Endothelial cell of hepatic sinusoid (primary cell): Measurements from ENCODE around the gene TUBG1.
"Not testable (repeated sequence)": the region's sequence is repeated elsewhere in the genome, so short reads cannot be mapped to it uniquely, and the experiment has no call there.

ENCODE experiments used
- in situ Hi-C: cut with HindIII; loops from 2 replicates; pipeline ENCODE4 v1.10.0; 2017; ENCODE audit warnings: low sequenced_read_pairs

Gene TUBG1

DNA sequence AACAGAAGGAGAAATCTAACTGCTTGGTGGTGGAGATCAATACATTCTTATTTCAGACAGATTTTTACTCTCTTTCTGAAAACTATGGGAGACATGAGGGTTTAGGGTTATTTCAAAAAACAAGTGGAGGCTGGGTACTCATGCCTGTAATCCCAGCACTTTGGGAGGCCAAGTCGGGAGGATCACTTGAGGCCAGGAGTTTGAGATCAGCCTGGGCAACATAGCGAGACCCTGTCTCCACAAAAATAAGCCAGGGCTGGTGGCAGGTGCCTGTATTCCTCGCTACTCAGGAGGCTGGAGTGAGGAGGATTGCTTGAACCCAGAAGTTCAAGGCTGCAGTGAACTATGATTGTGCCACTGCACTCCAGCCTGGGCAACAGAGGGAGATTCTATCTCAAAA, 12.5 kb downstream of the TUBG1 start:
- in situ Hi-C loops = loop anchor here (25.0 kb wide), 1 partner anchor 315 kb away; no protein-coding TSS in a partner anchor

DNA sequence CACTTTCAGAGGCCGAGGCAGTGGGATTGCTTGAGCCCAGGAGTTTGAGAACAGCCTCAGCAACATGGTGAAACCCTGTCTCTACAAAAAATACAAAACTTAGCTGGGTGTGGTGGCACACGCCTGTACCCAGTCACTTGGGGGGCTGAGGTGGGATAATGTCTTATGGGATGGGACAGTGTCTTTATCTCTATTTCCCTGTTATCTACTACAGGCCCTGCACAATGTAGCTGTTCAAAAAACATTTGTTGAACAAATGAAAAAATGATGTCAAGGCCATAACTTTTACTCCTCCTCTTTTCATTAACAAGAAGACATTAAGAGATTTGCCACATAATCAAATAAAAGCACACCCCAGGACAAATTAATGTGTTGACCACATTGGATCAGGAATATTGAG, 13.8 kb downstream of the TUBG1 start:
- in situ Hi-C loops = loop anchor here (25.0 kb wide), 1 partner anchor 314 kb away; no protein-coding TSS in a partner anchor

DNA sequence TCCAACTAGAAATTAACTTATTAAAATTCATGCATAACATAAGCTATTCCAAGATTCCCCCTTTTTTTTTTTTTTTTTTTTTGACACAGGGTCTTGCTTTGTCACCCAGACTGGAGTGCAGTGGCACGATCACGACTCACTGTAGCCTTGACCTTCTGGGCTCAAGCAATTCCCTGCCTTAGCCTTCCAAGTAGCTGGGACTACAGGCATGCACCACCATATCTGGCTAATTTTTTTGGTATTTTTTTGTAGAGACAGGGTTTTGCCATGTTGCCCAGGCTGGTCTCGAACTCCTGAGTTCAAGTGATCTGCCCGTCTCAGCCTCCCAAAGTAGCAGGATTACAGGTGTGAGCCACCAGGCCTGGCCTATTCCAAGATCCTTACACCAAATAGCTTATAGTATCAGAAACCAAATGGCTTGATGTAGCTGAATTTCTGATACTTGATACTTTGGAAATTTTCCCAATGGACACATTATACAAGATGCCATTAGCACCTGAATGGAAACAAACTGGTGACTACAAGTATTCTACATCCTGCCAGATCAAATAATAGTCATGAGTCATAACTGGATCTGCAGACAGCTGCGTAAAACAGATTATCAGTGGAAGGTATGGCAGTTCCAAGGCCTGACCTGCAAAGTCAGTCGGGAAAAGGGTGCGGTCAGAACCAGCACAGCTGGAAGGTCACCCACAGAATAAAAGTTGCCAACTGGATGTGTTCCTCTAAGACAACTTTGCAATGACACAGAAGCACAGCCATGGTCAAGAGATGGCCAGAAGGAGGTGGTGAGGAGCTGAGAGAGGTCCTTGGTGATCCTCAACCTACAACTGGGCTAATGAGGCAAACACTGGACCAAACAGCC, 14.5 kb downstream of the TUBG1 start:
- in situ Hi-C loops = loop anchor here (25.0 kb wide), 1 partner anchor 313 kb away; no protein-coding TSS in a partner anchor

DNA sequence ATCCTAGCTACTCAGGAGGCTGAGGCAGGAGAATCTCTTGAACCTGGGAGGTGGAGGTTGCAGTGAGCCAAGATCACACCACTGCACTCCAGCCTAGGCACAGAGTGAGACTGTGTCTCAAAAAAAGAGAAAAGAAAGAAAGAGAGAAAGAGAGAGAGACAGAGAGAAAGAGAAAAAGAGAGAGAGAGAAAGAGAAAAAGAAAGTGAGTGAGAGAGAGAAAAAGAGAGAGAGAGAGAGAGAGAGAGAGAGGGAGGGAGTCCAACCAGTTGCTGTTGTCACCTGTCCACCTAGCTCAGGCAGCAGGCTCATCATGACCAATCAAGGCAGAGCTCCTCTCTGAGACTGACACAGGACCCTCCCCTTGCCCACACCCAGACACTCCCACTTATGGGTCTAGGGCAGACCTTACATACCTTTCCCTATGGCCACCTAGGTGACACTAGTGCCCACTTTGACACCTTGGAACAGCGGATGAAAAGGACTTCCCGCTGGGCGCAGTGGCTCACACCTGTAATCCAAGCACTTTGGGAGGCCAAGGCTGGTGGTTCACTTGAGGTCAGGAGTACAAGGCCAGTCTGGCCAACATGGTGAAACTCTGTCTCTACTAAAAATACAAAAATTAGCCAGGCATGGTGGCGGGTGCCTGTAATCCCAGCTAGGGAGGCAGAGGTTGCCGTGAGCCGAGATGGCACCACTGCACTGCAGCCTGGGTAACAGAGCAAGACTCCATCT, 17.7 kb downstream of the TUBG1 start:
- in situ Hi-C loops = not testable (repeated sequence)

DNA sequence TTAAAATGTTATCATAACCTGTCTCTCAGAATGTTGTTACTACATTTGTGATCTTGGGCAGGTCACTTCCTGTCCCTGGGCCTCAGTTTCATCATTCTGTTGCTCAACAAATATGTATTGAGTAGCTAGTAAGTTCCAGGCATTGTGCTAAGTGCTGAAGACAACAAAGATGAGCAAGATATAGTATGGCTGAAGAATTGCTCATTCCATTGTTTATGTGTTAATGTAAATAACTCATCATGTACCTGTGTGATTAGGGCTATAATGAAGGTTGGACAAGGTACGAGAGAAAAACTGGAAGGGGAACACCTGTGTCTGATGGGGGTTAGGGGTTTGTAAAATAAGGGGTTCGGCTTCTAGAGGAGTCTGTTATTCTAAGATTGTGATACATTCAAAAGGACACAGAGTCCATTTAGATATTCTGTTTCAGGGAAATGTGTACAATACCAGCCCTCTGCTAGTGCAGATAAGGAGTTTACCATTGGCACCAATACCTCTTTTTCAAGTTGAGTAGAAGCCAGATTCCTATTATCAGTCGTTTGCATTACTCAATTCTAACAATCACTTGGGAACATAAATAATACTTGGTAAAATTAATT, 20.0 kb downstream of the TUBG1 start:
- in situ Hi-C loops = no loop called here

DNA sequence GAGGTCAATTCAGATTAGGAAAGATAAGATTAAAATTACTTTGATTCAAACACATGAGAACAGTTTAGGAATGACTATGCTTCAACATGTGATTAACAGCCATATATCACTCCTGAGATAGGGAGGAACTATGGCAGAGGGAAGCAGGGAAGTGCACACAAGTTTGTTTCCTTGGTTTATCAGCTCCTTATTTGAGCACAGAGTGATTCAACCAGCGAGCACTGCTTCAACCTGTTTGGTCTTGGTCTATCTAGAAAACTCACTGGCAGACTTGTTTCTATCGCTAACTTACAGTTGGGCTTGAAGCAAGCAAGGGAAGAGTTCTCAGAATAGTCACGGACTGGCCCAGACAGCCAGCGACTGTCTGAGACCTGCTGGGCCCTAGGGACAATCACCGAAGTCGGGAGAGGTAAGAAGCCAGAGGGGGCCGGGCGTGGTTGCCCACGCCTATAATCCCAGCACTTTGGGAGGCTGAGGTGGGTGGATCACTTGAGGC, 23.5 kb downstream of the TUBG1 start:
- in situ Hi-C loops = no loop called here

DNA sequence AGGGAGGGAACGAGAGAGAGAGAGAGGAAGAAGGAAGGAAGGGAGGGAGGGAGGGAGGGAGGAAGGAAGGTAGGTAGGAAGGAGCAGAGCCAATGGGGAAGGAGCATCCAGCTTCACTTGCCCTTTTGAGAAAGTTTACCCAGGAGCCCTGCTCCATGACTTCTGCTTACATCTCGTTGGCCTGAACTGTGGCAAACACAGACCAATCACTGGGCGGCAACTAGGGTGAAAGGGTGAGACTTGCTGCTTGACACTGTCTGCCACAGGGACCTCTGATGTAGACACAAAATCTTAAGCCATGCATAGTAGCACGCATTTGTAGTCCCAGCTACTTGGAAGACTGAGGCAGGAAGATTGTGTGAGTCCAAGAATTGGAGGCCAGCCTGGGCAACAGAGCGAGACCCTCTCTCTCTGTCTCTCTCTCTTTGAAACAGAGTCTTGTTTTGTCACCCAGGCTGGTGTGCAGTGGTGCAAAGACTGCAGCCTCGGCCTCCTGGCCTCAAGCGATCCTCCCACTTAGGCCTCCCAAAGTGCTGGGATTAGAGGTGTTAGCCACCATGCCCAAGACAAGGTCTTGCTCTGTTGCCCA, 30.1 kb downstream of the TUBG1 start:
- in situ Hi-C loops = no loop called here

DNA sequence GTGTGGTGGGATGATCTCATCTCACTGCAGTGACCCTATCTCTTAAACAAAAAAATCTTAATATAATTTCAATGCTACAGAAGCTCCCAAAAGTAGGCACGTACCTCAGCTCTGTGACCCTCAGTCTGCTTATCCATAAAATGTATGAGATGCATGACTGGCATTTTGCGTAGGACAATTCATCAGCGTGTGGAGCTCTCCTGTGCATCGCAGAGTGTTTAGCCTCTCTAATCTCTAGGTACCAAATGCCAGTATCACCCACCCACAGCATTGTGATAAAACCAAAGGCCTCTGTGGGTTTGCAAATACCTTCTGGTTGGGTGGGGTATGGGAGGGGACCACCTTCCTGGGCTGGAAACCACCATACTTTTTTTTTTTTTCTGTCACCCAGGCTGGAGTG, 30.6 kb downstream of the TUBG1 start:
- in situ Hi-C loops = no loop called here

DNA sequence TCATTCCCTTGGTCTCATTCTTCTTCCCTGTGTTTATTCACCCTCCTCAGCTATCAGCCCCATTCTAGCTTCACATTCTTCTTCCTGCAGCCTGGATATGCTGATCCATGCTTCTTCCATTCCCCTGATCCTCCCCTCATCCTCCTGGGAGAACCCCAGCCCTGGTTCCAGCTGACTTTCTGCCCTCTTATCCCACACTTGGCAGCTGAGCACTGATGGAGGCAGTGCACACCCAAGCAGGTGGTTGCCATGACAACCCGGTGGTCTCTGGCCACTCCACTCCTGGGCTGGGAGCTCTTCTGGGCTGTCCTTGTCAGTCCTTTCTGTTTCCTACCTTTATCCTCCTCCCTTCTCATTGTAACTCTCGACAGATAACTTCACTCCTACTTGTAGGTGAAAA, 32.9 kb downstream of the TUBG1 start:
- in situ Hi-C loops = no loop called here

DNA sequence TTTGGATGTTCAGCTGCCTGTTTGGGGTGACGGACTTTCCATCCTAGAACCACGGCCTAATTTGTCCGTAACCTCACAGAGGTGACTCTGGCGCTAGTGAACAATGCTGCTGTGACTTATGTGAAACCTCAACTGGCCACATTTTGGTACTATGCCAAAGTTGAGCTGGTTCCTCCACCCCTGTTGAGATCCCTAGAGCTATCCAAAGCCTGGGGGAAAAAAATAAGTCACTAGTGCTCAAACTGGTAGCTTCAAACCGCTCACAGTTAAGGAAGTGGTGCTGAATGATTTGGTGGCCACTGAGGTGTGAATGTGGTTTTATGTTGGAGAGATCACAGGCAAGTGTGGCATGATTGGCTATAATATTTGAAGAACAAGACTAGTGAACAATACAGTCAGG, 38.3 kb downstream of the TUBG1 start:
- in situ Hi-C loops = no loop called here

DNA sequence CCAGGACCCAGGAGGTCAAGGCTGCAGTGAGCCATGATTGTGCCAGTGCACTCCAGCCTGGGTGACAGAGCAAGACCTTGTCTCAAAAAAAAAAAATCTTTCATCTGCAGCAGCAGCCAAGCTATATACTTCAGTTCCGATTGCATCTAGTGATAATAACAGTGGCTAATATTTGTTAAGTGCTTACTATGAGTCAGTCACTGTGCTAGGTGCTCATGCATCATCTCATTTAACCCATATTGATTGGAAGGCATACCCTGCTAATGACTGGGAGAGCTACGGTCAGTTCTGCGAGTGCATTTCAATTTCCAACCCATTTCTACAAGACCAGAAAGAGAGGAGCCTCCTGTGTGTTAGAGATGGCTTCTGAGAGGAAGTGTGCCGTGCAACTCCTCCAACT, 41.9 kb downstream of the TUBG1 start:
- in situ Hi-C loops = no loop called here

DNA sequence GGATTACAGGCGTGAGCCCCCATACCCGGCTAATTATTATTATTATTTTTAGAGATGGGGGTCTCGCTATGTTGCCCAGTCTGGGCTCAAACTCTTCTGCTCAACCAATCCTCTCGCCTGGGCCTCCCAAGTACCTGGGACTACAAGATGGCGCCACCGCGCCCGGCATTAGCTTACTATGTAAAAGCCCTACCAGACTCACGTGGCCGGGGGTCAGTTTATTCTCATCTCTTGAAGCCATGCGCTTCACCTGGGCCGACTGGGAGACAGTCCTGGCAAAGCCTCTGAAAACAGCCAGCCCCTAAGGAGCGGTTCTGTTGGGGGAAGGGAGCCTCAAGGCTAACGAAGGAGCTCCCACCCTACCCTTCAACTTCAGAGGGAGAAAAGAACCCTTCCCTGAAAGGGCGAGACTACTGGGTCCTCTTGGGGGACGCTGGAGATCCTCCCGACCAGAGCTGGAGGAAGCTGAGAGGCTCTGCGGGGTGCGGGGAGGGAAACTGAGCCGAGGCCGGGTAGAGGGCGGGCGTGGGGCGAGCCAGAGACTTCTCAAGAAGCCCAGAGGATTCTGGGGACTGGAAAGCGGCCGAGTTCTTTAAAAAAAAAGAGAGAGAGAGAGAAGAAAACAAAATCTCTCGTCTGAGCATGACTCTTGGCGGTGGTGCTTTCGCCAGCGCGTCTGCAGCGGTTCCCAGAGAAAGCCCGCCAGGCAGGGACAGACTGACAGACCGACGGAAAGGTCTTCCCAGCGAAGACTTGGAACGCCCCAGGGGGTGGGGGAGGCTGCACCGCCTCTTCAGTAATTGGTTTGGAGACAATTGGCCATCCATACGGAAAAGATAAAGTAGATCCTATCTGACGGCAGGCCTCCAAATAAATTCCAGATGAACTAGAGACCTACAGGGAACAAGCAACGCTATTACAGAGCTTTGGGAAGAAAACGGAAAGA, 44.0 kb downstream of the TUBG1 start:
- in situ Hi-C loops = no loop called here

DNA sequence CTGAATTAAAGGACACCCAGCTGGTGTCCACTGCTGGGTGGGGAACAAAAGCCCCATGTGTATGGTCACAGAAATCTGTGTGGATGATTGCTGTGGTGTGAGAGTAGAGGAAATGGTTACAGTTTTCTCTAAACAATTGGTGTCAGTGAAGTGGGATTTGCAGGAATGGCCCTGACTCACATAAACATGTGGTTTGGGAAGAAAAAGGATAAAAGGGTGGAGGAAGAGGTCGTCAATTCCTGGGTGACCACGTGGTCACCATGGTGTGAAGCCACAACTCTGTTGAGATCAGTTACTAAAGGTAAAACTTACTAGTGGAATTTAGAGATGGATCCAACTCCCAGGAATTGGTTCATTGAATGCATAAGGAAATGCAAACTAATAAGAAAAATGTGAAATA, 46.0 kb downstream of the TUBG1 start:
- in situ Hi-C loops = no loop called here

DNA sequence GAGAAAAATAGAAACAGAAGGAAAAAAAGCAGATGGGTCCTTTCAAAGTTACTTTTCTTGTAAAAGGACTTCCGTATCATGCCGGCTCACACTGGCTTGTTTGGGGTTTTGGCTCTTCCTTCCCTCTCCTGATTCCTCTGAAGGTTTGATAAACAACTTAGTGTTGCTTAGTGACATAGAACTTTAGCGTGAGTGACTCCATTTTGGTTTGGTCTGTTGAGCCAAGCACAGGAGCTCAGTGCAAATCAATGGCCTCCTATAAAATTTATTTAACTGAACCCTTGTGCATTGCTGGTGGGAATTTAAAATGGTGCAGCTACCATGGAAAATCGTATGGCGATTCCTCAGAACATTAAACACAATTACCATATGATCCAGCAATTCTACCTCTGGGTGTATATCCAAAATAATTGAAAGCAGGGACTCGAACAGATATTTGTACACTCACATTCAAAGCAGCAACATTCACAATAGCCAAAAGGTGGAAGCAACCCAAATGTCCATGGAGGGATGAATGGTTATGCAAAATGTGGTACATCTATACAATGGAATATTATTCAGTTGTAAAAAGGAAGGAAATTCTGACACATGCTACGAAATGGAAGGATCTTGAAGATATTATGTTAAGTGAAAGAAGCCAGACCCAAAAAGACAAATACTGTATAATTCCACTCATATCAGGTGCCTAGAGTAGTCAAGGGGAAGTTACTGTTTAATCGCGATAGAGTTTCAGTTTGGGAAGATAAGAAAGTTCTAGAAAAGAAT, 48.5 kb downstream of the TUBG1 start:
- in situ Hi-C loops = no loop called here

DNA sequence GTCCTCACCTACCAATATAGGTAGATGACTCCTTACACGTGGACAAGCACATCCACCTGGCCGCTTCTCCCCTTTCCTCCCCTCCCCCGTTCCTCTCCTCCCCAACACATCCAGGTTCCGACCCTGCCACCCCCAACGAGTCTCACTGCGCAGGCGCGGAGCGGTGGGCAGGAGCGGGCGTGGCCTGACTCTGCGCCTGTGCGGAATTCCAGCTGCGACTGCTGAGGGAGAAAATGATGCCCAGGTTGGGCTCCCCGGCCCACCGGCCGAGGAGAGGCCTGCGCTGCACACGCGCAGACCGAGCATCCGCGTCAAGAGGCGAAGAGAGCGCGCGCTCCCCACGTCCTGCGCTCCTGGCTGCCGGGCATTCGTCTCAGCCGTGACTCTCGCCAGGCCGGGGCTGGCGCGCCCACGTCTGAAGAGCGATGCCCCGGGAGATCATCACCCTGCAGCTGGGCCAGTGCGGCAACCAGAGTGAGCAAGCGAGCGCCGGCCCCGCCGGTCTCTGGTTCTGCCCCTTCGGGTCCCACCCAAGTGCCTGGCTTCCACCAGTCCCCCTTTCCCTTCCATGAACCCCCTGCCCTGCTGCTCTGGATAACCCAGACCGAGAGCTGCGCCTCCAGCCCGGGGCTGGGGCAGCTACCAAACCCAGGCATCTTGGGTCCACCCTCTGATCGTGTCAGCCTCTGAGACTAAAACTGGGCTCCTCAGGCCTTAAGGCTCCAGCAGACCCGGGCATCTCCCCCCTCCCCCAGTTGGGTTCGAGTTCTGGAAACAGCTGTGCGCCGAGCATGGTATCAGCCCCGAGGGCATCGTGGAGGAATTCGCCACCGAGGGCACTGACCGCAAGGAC, 49.8 kb downstream of the TUBG1 start, which contains the start of gene TUBG2:
TSS of gene TUBG2 (plus strand) at position 206 of the 853 bp plus-strand sequence. CDS start at position 426, 220 bp downstream.
- in situ Hi-C loops = no loop called here

DNA sequence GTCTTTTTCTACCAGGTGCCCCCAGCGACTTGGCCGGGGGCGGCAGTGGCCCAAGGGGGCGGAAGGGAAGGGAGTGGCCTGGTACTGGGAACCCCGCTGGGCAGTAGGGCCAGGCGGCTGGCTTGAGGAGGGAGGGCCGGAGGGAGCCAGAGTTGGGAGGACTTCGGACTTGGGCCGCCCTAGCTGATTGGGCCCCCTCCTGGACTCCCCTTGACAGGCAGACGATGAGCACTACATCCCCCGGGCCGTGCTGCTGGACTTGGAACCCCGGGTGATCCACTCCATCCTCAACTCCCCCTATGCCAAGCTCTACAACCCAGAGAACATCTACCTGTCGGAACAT, 50.4 kb downstream of the TUBG1 start:
- in situ Hi-C loops = loop anchor here (5.0 kb wide), 1 partner anchor 53 kb away; the partner anchor contains the start of genes RETREG3 and TUBG1

DNA sequence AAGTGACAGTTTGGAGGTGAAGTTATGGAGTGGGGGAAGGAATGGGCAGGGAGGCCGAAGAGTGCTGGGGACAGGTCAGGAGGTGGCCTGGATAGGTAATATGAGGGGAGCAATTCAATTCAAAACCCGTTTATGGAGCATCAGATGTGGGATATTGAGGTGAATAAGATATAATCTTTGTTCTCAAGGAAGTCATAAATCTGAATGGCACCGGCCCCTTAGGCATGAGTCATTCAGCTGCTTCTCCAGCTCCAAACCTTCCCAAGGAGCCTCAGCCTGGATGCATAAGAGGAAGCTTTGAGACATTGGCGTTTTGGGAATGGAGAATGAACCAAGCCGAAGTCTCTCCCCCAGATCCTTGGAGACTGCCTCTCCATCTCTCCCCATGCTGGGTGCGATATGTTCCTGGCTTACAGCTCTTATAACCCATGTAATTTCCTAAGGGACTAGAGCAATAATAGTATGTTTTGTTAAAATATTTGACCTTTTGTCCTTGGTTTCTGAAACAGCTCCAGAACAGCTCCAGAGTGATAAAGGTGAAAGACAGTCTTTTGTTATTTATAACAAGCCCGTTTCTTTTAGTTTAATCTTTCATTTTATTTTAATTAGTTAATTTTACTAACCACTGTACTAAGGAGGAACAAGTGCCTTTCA, 51.3 kb downstream of the TUBG1 start:
- in situ Hi-C loops = loop anchor here (5.0 kb wide), 1 partner anchor 54 kb away; the partner anchor contains the start of genes RETREG3 and TUBG1
